Loucy (cell line): ENCODE data around the gene MAPT.

Source experiments
- H2AFZ ChIP-seq: fragments of 200-600 bp; sonication (generic); 2 replicates; pipeline ENCODE4 v1.6.0; 2016; ENCODE audit warnings: antibody characterized with exemption, mild to moderate bottlenecking, low read length, moderate library complexity
- H3F3A ChIP-seq: fragments of 200-600 bp; 2 replicates; pipeline ENCODE4 v1.6.0; 2016; ENCODE audit warnings: antibody characterized with exemption, low read depth, mild to moderate bottlenecking
- H3K27me3 ChIP-seq: fragments of 200-600 bp; sonication (generic); 2 replicates; pipeline ENCODE4 v1.6.1; 2014; ENCODE audit warnings: low read length, mild to moderate bottlenecking; ENCODE audit not compliant: insufficient read depth, poor library complexity, severe bottlenecking
- H3K36me3 ChIP-seq: fragments of 200-600 bp; sonication (generic); 2 replicates; pipeline ENCODE4 v1.6.1; 2016; ENCODE audit warnings: low read length; ENCODE audit not compliant: insufficient read depth
- H3K4me1 ChIP-seq: fragments of 200-600 bp; sonication (generic); 2 replicates; pipeline ENCODE4 v1.5.1; 2014; ENCODE audit warnings: low read length, mild to moderate bottlenecking; ENCODE audit not compliant: insufficient read depth, poor library complexity, severe bottlenecking
- H3K4me2 ChIP-seq: fragments of 200-600 bp; sonication (generic); 2 replicates; pipeline ENCODE4 v1.6.0; 2014; ENCODE audit warnings: antibody characterized with exemption, low read length, low read depth, mild to moderate bottlenecking; ENCODE audit not compliant: poor library complexity, severe bottlenecking
- H3K4me3 ChIP-seq: fragments of 200-600 bp; sonication (generic); 2 replicates; pipeline ENCODE4 v1.5.1; 2014; ENCODE audit warnings: low read length, mild to moderate bottlenecking, mixed read lengths; ENCODE audit not compliant: poor library complexity, severe bottlenecking
- H3K79me2 ChIP-seq: fragments of 200-600 bp; sonication (generic); 2 replicates; pipeline ENCODE4 v1.6.1; 2014; ENCODE audit warnings: low read length; ENCODE audit not compliant: insufficient read depth
- H3K9ac ChIP-seq: fragments of 200-600 bp; sonication (generic); 2 replicates; pipeline ENCODE4 v1.6.0; 2014; ENCODE audit warnings: mild to moderate bottlenecking, low read depth, low read length, moderate library complexity; ENCODE audit not compliant: poor library complexity, severe bottlenecking
- H3K9me2 ChIP-seq: fragments of 200-600 bp; sonication (generic); replicated peaks from 2 replicates; pipeline ENCODE4 v1.6.1; 2016; ENCODE audit warnings: low read depth, low read length, mixed read lengths
- H3K9me3 ChIP-seq: fragments of 200-600 bp; sonication (generic); 2 replicates; pipeline ENCODE4 v1.6.1; 2014; ENCODE audit warnings: mild to moderate bottlenecking, antibody characterized with exemption, low read length, low read depth; ENCODE audit not compliant: insufficient read depth
- H4K20me1 ChIP-seq: fragments of 200-600 bp; sonication (generic); 2 replicates; pipeline ENCODE4 v1.6.0; 2014; ENCODE audit warnings: antibody characterized with exemption, low read length, mild to moderate bottlenecking; ENCODE audit not compliant: insufficient read depth, poor library complexity, severe bottlenecking
- CTCF ChIP-seq: fragments of 200-600 bp; sonication (generic); conservative IDR thresholded peaks from 2 replicates; pipeline ENCODE4 v1.5.1; 2014; ENCODE audit warnings: mild to moderate bottlenecking, antibody characterized with exemption, low read length
- EZH2phosphoT487 ChIP-seq: fragments of 200-600 bp; IDR thresholded peaks from 2 replicates; pipeline ENCODE4 v1.6.1; 2018; ENCODE audit warnings: antibody characterized with exemption, mild to moderate bottlenecking, moderate library complexity, borderline replicate concordance

The MAPT gene

DNA sequence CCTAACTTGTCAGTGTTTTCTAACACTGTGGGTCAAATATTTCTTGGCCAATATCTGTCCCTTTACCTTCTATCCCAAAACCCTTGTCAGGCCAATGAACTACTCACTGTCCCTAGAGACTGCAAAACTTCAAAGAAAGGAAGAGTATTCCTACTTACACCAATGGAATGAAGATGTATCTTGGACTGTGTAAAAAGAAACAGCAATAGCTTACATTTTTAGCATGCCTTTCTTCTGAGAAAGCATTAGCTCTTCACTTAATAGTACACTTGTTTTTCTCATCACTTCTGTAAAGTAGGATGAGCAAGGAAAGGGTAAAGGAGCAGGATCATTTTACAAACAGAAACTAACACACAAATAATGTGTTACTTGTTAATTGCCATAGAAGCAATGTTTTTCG is 178.6 kb downstream of the MAPT start:
- peaks cover 39% of the 10 kb centered on the region for H4K20me1 ChIP-seq
- no peak overlapping the region for H3K4me2 ChIP-seq
- TF ChIP-seq CTCF (no peak), EZH2phosphoT487 (no peak)
- H3F3A ChIP-seq = no peaks in the 10 kb centered on the region
- H3K9me3 ChIP-seq = no peaks in the 10 kb centered on the region
- H2AFZ ChIP-seq = no peak overlapping the region
- H3K4me3 ChIP-seq = no peak overlapping the region
- H3K36me3 ChIP-seq = peaks cover 40% of the 10 kb centered on the region
- H3K27me3 ChIP-seq = no peaks in the 10 kb centered on the region
- H3K9me2 ChIP-seq = no peaks in the 10 kb centered on the region
- H3K4me1 ChIP-seq = no peaks in the 10 kb centered on the region
- H3K9ac ChIP-seq = no peak overlapping the region
- peaks cover 52% of the 10 kb centered on the region for H3K79me2 ChIP-seq

- no peak overlapping the region for H3K4me2 ChIP-seq
- no peak for TF ChIP-seq EZH2phosphoT487
- H3K9me3 ChIP-seq = no peaks in the 10 kb centered on the region
- no peaks in the 10 kb centered on the region for H3F3A ChIP-seq
- no peak overlapping the region for H3K9ac ChIP-seq
- no peaks in the 10 kb centered on the region for H3K4me1 ChIP-seq
- no peaks in the 10 kb centered on the region for H3K9me2 ChIP-seq
- H2AFZ ChIP-seq = no peak overlapping the region
- H3K27me3 ChIP-seq = no peaks in the 10 kb centered on the region
- peaks cover 43% of the 10 kb centered on the region for H3K36me3 ChIP-seq
- H3K79me2 ChIP-seq = peaks cover 54% of the 10 kb centered on the region
- H4K20me1 ChIP-seq = peaks cover 39% of the 10 kb centered on the region
- H3K4me3 ChIP-seq = no peak overlapping the region
Observed at GRCh38 chr17:46074540-46074939, 180.2 kb downstream of the MAPT start.
